ENCODE measurements around the gene RFX2. TPM values are rescaled to one million over a fixed set of nuclear protein-coding genes. Genes with fewer than 3 reads are reported as not detected.

RFX2 gene
- total RNA-seq, 1 experiment from 2014 or later: 4.6 TPM

- H3K4me3 Mint-ChIP-seq: no peak overlapping the region
- CTCF ChIA-PET: interaction anchor here (0.5 to 2.4 kb wide), 5 partner anchors 10 to 385 kb away, joined by 3 to 10 read pairs (median 4); no protein-coding TSS in a partner anchor
- no peak for DNase-seq (ENCODE audit: low spot score)
Observed at GRCh38 chr19:6115992-6116391, 5.7 kb upstream of the RFX2 start.

GRCh38 chr19:6113616-6114188 is 3.4 kb upstream of the RFX2 start:
- POLR2A ChIA-PET: no interaction called here
- no peak for TF ChIP-seq CBFB (CRISPR knock-in tag; IDR thresholded peaks at IDR 0.05; ENCODE audit: low read depth)
- TF ChIP-seq E2F1 (CRISPR knock-in tag; IDR thresholded peaks at IDR 0.05): no peak
- no peak for TF ChIP-seq OVOL2 (CRISPR knock-in tag; IDR thresholded peaks at IDR 0.05; ENCODE audit: borderline replicate concordance)
- TF ChIP-seq TP53 (CRISPR knock-in tag; IDR thresholded peaks at IDR 0.05): no peak
- TF ChIP-seq, protein P1, sequence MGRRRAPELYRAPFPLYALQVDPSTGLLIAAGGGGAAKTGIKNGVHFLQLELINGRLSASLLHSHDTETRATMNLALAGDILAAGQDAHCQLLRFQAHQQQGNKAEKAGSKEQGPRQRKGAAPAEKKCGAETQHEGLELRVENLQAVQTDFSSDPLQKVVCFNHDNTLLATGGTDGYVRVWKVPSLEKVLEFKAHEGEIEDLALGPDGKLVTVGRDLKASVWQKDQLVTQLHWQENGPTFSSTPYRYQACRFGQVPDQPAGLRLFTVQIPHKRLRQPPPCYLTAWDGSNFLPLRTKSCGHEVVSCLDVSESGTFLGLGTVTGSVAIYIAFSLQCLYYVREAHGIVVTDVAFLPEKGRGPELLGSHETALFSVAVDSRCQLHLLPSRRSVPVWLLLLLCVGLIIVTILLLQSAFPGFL (CRISPR knock-in tag; IDR thresholded peaks at IDR 0.05; ENCODE audit: borderline replicate concordance): no peak
- TF ChIP-seq ATF1 (CRISPR knock-in tag; IDR thresholded peaks at IDR 0.05): no peak
- TF ChIP-seq NFE2L1 (CRISPR knock-in tag; IDR thresholded peaks at IDR 0.05): no peak
- no peak for TF ChIP-seq SMAD3 (CRISPR knock-in tag; IDR thresholded peaks at IDR 0.05; ENCODE audit: borderline replicate concordance)
- no peak for TF ChIP-seq JAZF1 (CRISPR knock-in tag; IDR thresholded peaks at IDR 0.05)
- TF ChIP-seq NFYB (CRISPR knock-in tag; conservative IDR thresholded peaks at IDR 0.05; ENCODE audit: low read depth): no peak
- TF ChIP-seq ZMAT4 (CRISPR knock-in tag; IDR thresholded peaks at IDR 0.05): no peak
- TF ChIP-seq USF2 (CRISPR knock-in tag; IDR thresholded peaks at IDR 0.05): no peak
- no peak for TF ChIP-seq JUN (CRISPR knock-in tag; IDR thresholded peaks at IDR 0.05)
- no peak for TF ChIP-seq SMAD4 (CRISPR knock-in tag; IDR thresholded peaks at IDR 0.05)
- TF ChIP-seq NR1H2 (CRISPR knock-in tag; IDR thresholded peaks at IDR 0.05): no peak
- no peak for TF ChIP-seq ZNF416 (CRISPR knock-in tag; IDR thresholded peaks at IDR 0.05)
- no peak for TF ChIP-seq PRRX2 (CRISPR knock-in tag; IDR thresholded peaks at IDR 0.05)
- TF ChIP-seq ZNF263 (CRISPR knock-in tag; IDR thresholded peaks at IDR 0.05; ENCODE audit: low read depth): no peak
- no peak for TF ChIP-seq STAT6 (CRISPR knock-in tag; conservative IDR thresholded peaks at IDR 0.05; ENCODE audit: low read depth)
- Mint-ChIP-seq H3K27ac (no peak overlapping the region), H3K36me3 (no peaks in the 10 kb centered on the region), H3K9me3 (peaks cover 5% of the 10 kb centered on the region), H3K4me3 (no peak overlapping the region), H3K27me3 (ENCODE audit: low read depth) (peaks cover 65% of the 10 kb centered on the region), H3K4me1 (peaks cover 11% of the 10 kb centered on the region)
- CTCF ChIA-PET: interaction anchor here (1.5 to 2.4 kb wide), 2 partner anchors 12 to 92 kb away, joined by 5 to 10 read pairs; no protein-coding TSS in a partner anchor
- DNase-seq (ENCODE audit: low spot score) (no peak), ATAC-seq (no peak)

More at GRCh38 chr19:6115992-6116391, 5.7 kb upstream of the RFX2 start:
- peaks cover 18% of the 10 kb centered on the region for H3K9me3 Mint-ChIP-seq
- POLR2A ChIA-PET: no interaction called here
- peaks cover 4% of the 10 kb centered on the region for H3K36me3 Mint-ChIP-seq
- TF ChIP-seq ZBTB21 (CRISPR knock-in tag; IDR thresholded peaks at IDR 0.05; ENCODE audit: borderline replicate concordance) (no peak), GRHL2 (CRISPR knock-in tag; IDR thresholded peaks at IDR 0.05; ENCODE audit: insufficient replicate concordance, severe bottlenecking) (no peak)
- TF ChIP-seq, protein P2, sequence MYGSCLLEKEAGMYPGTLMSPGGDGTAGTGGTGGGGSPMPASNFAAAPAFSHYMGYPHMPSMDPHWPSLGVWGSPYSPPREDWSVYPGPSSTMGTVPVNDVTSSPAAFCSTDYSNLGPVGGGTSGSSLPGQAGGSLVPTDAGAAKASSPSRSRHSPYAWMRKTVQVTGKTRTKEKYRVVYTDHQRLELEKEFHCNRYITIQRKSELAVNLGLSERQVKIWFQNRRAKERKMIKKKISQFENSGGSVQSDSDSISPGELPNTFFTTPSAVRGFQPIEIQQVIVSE (CRISPR knock-in tag; IDR thresholded peaks at IDR 0.05; ENCODE audit: borderline replicate concordance): no peak
- H3K27ac Mint-ChIP-seq: no peak overlapping the region
- H3K27me3 Mint-ChIP-seq (ENCODE audit: low read depth): peaks cover 54% of the 10 kb centered on the region
- ATAC-seq: no peak
- H3K4me1 Mint-ChIP-seq: no peaks in the 10 kb centered on the region

All from WTC11 (cell line).